Body of pancreas (tissue), 4 donors: ENCODE data around the gene CMIP.

Source experiments
- POLR2A ChIP-seq, 3 donors: fragments of 450-650 bp; IDR thresholded peaks; one replicate each; pipeline ENCODE4 v1.6.1; 2016; ENCODE audit warnings: antibody characterized with exemption in 3 of 3, mild to moderate bottlenecking in 2 of 3
- TF ChIP-seq, protein P1 (sequence below), 7 experiments: fragments of 450-650 bp in 4 of 7; fragments of 200-600 bp in 3 of 7; sonication (generic) in 3 of 7; IDR thresholded peaks; one replicate each; pipeline ENCODE4 v1.5.1; 2016 to 2019; ENCODE audit warnings: antibody characterized with exemption in 7 of 7

DNA sequence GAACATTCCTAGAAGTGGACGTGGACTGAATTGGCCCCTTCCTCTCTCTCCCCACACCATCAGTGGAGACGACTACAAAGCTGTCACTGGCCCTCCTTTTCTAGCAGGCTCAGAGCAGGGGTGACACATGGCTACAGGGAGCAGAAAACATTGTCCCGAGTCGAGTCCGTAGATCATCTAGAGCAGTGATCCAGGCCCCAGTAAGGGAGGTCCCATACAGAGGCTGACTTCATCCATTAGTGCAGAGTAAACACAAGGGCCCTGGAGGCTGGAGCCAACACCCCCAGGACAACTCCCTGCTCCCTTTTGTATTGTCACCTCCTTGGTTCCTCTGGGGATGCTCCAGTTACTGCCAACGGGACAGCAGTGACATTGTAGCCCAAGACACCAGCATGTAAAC, 130.7 kb downstream of the CMIP start:
- TF ChIP-seq, protein P1, sequence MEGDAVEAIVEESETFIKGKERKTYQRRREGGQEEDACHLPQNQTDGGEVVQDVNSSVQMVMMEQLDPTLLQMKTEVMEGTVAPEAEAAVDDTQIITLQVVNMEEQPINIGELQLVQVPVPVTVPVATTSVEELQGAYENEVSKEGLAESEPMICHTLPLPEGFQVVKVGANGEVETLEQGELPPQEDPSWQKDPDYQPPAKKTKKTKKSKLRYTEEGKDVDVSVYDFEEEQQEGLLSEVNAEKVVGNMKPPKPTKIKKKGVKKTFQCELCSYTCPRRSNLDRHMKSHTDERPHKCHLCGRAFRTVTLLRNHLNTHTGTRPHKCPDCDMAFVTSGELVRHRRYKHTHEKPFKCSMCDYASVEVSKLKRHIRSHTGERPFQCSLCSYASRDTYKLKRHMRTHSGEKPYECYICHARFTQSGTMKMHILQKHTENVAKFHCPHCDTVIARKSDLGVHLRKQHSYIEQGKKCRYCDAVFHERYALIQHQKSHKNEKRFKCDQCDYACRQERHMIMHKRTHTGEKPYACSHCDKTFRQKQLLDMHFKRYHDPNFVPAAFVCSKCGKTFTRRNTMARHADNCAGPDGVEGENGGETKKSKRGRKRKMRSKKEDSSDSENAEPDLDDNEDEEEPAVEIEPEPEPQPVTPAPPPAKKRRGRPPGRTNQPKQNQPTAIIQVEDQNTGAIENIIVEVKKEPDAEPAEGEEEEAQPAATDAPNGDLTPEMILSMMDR (IDR thresholded peaks at IDR 0.05), result no peak
- TF ChIP-seq POLR2A (IDR thresholded peaks at IDR 0.05), result no peak
